ENCODE measurements around the gene SIPA1L3. TPM values are rescaled to one million over a fixed set of nuclear protein-coding genes. Genes with fewer than 3 reads are reported as not detected.

The SIPA1L3 gene
- polyA plus RNA-seq, 1 of the 3 experiments (the other 2 are of a cell fraction), result 11.6 TPM

GRCh38 chr19:38030686-38031422 is 123.8 kb downstream of the SIPA1L3 start:
- H3K4me2 ChIP-seq, result no peak overlapping the region
- H4K20me1 ChIP-seq (ENCODE audit: insufficient read depth), result no peaks in the 10 kb centered on the region
- H3K9me3 ChIP-seq, result no peaks in the 10 kb centered on the region
- no peak overlapping the region for H3K9ac ChIP-seq
- no peaks in the 10 kb centered on the region for H3K9me2 ChIP-seq
- H3F3A ChIP-seq (replicated peaks; ENCODE audit: insufficient read depth), result peaks cover 15% of the 10 kb centered on the region
- no peaks in the 10 kb centered on the region for H3K27me3 ChIP-seq (ENCODE audit: insufficient read depth)
- ChIA-PET POLR2A (no interaction called here), CTCF (interaction anchor here (0.6 kb wide), 1 partner anchor 280 kb away, joined by 3 read pairs; no protein-coding TSS in a partner anchor)
- WGBS (ENCODE audit: low lambda C conversion rate), result 86% methylated on average over 9 of the region's 9 CpGs
- peaks cover 2 to 6% of the 10 kb centered on the region in 2 experiments; a peak in 3 of 4 replicates for H3K4me1 ChIP-seq (ENCODE audit: control insufficient read depth in 1 of 2, insufficient read depth in 2 of 2, low read depth in 1 of 2, low read length in 1 of 2)
- H2AFZ ChIP-seq (ENCODE audit: low read depth), result no peak overlapping the region
- TF ChIP-seq CTCF (IDR thresholded peaks at IDR 0.05) (no peak), USF1 (IDR thresholded peaks at IDR 0.05; ENCODE audit: borderline replicate concordance, low read depth) (no peak), NFIC (IDR thresholded peaks at IDR 0.05; ENCODE audit: borderline replicate concordance) (no peak), YY1 (IDR thresholded peaks at IDR 0.05; ENCODE audit: low read depth) (no peak), FOXM1 (IDR thresholded peaks at IDR 0.05; ENCODE audit: low read depth) (no peak), CHD2 (IDR thresholded peaks at IDR 0.05; ENCODE audit: low read length, partially characterized antibody) (no peak), MEF2A (IDR thresholded peaks at IDR 0.05; ENCODE audit: borderline replicate concordance, low read depth) (no peak), EP300 (IDR thresholded peaks at IDR 0.05; ENCODE audit: borderline replicate concordance in 1 of 2, low read depth in 1 of 2, low read length in 1 of 2) (no peak), IRF3 (IDR thresholded peaks at IDR 0.05; ENCODE audit: low read depth, low read length) (no peak), RFX5 (IDR thresholded peaks at IDR 0.05; ENCODE audit: low read length) (no peak), FOXJ3 (CRISPR knock-in tag; IDR thresholded peaks at IDR 0.05) (no peak), MAX (IDR thresholded peaks at IDR 0.05; ENCODE audit: low read depth) (no peak), RCOR1 (IDR thresholded peaks at IDR 0.05; ENCODE audit: low read length) (no peak), USF2 (IDR thresholded peaks at IDR 0.05; ENCODE audit: borderline replicate concordance, low read depth, low read length) (no peak), SMC3 (IDR thresholded peaks at IDR 0.05; ENCODE audit: low read depth, low read length) (no peak), GATA2 (CRISPR knock-in tag; IDR thresholded peaks at IDR 0.05) (no peak), REST (IDR thresholded peaks at IDR 0.05; ENCODE audit: low read depth, low read length) (no peak), ELF1 (IDR thresholded peaks at IDR 0.05) (no peak), ZBTB33 (IDR thresholded peaks at IDR 0.05; ENCODE audit: borderline replicate concordance, low read depth) (no peak), NRF1 (IDR thresholded peaks at IDR 0.05; ENCODE audit: low read depth, low read length) (no peak)
- peak overlapping the region in 1 of 2 experiments; percentile 48; a peak in 2 of 4 replicates for H3K27ac ChIP-seq (ENCODE audit: low read depth in 2 of 2, low read length in 1 of 2)
- H3K36me3 ChIP-seq (replicated peaks in 1 of 2; ENCODE audit: control insufficient read depth in 1 of 2, insufficient read depth in 2 of 2, low read length in 1 of 2), result peaks cover 0 to 7% of the 10 kb centered on the region in 2 experiments
- H3K79me2 ChIP-seq (ENCODE audit: insufficient read depth), result peaks cover 51% of the 10 kb centered on the region; the same call in 1 of the 2 replicates
- no peak overlapping the region for H3K4me3 ChIP-seq (ENCODE audit: low read depth in 2 of 2, low read length in 1 of 2)
- DNase-seq, result no peak

Measured in SK-N-SH (cell line).